OCI-M1 (cell line): ENCODE data around the gene ZBTB44.
"Not testable (repeated sequence)": the region's sequence is repeated elsewhere in the genome, so short reads cannot be mapped to it uniquely, and the experiment has no call there.

Experiments
- DNase-seq: peaks from one replicate; lab custom pipeline; 2025; lab: John Stamatoyannopoulos, UW

ZBTB44 gene

DNA sequence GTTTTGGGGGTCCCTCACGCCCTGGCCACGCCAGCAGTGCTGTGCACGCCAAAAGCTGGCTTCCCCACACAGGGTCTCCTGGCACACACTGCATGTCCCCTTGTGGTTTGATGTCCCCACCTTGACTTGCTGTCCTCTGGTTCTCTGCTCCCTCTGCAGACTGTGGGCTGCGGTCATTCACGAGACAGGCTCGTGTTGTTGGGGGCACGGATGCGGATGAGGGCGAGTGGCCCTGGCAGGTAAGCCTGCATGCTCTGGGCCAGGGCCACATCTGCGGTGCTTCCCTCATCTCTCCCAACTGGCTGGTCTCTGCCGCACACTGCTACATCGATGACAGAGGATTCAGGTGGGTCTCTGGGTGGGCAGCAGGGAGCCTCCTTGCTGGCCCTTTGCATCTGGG, 114.9 kb downstream of the ZBTB44 start:
- no peak for DNase-seq

DNA sequence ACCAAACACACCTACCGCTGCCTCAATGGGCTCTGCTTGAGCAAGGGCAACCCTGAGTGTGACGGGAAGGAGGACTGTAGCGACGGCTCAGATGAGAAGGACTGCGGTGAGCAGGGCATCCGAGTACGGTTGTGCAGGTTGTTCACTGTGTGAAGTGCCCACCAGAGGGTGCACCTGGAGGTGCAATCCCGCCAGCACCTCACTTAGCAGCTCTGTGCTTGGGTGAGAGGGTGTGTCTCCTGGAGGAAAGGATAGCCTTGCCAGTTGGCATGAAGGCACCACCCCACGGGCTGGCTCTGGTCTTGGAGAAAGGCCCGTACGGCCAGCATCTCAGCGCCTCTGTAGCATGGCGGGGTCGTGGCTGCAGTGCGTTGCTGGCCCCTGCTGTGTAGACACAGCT, 115.8 kb downstream of the ZBTB44 start:
- DNase-seq, result no peak

DNA sequence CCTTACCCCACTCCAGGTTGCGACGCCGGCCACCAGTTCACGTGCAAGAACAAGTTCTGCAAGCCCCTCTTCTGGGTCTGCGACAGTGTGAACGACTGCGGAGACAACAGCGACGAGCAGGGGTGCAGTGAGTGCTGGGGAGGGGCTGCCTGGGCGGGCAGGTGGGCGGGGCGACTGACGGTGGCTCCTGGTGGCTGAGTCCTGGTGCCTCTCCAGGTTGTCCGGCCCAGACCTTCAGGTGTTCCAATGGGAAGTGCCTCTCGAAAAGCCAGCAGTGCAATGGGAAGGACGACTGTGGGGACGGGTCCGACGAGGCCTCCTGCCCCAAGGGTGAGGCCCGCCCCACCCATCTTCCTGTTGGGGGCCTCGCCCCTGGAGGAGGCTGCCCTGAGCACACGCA, 116.4 kb downstream of the ZBTB44 start:
- no peak for DNase-seq

DNA sequence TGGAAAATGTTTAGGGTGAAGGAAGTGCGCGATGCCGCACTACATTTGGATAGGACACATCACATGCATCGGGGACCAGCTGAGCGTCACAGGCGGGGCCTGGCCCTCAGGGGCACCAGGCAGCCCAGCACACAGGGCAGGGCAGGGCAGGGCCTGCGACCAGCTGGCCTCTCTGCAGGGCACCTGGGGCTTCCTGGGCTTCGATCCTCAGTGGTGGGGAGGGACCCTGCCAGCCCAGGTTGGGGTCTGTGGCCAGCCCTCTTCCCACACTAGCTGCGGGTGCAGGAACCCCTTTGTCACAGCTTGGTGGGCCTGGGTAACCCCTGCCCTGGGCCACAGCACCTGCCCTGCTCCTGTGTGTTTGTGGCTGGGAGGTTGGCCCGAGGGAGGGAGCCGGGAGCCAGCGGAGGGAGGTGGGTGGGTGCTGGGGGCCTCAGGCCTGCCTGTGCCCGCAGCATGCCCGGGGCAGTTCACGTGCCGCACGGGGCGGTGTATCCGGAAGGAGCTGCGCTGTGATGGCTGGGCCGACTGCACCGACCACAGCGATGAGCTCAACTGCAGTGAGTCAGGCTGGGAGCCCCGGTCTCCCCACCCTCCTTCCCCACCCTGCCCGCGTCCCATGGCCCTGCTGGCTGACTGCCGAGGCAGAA, 117.2 kb downstream of the ZBTB44 start:
- no peak for DNase-seq

DNA sequence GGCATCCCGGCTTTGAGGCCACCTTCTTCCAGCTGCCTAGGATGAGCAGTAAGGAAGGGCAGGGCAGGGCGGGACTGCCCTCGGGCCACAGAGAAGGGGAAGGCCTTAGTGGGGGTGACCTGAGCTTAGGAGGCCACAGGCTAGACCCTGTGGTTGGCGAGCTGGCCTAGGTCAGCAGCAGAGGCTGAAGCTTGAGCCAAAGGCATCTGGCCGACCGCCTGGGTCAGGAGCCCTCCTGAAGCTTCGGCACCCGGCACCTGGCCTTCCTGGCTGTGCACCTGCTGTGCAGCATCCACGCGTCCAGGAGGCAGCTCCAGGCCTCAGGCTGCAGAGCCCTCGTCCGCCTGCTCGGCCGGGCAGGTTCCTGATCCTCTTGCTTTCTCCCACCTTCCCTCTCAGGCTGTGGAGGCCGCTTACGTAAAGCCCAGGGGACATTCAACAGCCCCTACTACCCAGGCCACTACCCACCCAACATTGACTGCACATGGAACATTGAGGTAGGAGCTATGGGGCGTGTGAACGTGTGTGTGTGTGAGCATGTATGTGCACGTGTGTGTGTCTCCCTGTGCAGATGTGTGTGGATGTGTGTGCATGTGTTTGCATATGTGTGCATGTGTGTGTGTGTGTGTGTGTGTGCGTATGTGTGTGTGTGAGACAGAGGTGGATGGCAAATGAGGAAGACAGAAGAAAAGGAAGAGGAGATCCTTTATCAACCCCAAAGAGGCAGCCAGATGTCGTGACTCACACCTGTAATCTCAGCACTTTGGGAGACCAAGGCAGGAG, 120.3 kb downstream of the ZBTB44 start:
- no peak for DNase-seq

DNA sequence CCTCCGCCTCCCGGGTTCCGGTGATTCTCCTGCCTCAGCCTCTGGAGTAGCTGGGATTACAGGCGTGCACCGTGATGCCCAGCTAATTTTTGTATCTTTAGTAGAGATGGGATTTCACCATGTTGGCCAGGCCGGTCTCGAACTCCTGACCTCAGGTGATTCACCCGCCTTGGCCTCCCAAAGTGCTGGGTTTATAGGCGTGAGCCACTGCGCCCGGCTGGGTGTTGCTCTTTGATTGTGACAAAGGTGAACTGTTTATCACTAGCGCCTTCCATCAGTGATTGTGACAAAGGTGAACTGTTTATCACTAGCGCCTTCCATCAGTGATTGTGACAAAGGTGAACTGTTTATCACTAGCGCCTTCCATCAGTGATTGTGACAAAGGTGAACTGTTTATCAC, 121.2 kb downstream of the ZBTB44 start:
- DNase-seq, result not testable (repeated sequence)

DNA sequence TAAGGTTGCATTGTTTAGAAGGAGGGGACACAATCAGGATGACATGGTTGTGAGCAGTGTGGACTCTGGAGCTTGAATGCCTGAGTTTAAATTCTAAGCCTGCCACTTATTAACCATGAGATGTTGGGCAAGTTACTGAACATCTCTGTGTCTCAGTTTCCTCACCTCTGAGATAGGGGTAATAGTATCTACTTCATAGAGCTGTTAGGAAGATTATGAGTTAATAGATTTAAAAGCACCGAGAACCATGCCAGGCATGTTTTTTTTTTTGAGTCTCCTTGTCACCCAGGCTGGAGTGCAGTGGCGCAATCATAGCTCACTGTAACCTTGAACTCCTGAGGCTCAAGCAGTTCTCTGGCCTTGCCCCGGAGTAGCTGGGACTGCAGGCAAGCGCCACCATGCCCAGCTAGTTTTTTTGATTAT, 121.9 kb downstream of the ZBTB44 start:
- DNase-seq, result no peak

DNA sequence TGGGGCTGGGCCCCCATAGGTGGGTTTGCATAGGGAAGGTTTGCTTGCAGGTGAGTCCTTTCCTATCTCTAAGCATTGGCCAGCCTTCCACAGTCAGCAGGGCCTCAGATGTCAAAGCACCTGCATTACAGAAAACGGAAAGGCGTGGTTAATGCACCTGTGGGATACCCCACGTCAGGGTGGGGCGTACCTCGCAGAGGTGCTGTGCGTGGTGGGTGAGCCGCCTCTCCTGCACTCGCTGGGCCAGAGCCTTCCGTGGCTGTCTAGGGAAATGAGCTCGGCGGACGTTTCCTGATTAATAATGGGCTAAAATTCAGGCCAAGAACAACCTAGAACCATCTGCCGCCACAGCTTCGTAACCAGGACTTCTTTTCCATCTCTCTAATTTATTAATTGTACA, 122.8 kb downstream of the ZBTB44 start:
- no peak for DNase-seq

DNA sequence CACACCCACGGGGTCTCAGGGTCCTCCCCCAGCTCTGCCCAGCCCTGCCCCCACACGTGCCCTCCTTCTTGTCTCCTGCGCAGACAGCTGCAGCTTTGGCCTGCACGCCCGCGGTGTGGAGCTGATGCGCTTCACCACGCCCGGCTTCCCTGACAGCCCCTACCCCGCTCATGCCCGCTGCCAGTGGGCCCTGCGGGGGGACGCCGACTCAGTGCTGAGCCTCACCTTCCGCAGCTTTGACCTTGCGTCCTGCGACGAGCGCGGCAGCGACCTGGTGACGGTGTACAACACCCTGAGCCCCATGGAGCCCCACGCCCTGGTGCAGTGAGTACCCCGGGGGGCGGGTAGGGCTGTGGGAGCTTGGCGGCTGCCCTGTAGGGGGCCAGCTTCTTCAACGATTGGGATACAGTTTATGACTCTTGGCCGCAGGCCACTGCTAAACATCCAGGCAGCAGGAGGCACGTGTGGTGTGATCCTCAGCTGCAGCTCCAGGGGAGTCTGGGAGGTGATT, 124.3 kb downstream of the ZBTB44 start:
- no peak for DNase-seq

DNA sequence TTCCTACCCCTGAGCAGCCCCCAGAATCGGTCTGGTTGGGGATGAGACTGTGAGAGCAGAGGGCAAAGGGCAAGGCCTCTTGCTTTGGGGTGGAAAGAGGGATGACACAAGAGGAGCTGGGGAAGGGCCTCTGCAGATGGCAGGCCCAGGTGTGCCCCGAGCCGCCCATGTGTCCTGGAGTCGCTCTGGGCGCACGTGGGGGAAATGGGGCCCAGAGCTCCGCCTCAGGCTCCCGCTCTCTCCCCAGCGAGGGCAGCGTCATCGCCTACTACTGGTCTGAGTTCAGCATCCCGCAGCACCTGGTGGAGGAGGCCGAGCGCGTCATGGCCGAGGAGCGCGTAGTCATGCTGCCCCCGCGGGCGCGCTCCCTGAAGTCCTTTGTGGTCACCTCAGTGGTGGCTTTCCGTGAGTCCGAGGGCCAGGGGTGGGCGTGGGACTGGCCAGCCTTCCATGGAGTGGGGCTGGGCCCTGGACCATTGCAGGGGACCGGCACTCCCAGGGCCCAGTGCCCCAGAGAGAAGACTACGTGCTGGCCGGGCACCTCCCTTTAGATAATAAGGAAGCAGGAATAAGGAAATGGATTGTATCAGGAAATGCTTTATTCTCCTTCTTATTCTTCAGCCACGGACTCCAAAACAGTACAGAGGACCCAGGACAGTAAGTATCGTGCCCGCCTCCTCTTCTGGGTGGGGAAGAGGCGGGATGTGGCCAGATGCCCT, 125.1 kb downstream of the ZBTB44 start:
- DNase-seq, result no peak

DNA sequence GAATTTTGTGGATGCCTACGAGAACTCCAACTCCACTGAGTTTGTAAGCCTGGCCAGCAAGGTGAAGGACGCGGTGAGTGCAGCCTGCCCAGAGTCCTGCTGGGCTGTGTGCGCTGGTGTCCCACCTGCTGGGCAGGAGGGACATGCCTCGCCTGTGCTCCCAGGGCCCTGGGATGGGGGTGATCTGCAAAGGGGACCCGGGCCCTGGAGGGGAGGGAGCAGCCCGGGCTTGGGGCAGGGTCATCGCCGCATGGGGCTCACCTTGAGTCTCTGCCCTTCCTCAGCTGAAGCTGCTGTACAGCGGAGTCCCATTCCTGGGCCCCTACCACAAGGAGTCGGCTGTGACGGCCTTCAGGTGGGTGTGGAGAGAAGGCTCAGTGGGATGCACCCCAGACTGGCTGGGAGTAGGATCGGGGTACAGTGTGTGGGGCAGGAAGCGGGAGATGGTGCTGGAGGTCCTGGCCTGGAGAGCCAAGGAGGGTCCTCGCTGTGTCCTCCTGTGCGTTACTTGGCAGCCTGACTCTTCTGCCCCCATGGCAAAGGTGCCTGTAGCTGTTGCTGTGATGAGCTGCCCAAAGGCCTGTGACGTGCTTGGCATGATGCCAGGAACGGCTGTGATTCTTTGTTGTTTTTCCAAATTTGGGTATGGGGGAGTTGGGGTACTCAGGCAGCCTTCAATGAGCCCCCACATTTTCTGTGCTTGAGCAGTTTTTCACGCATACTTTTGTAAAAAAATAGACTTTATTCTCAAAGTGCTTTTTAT, 126.0 kb downstream of the ZBTB44 start:
- DNase-seq, result no peak

DNA sequence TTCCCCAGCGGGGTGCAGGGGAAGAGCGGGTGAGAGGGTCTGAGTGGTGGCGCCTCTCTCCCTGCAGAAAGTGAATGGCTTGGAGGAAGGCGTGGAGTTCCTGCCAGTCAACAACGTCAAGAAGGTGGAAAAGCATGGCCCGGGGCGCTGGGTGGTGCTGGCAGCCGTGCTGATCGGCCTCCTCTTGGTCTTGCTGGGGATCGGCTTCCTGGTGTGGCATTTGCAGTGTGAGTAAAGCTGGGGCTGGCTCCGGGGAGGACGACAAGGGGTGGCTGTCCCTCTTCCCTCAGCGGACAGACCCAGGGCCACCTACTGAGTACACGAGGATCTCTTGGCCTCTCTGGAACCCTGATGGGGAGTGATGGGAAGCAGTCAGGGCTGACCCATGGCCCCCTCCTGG, 126.7 kb downstream of the ZBTB44 start:
- no peak for DNase-seq

DNA sequence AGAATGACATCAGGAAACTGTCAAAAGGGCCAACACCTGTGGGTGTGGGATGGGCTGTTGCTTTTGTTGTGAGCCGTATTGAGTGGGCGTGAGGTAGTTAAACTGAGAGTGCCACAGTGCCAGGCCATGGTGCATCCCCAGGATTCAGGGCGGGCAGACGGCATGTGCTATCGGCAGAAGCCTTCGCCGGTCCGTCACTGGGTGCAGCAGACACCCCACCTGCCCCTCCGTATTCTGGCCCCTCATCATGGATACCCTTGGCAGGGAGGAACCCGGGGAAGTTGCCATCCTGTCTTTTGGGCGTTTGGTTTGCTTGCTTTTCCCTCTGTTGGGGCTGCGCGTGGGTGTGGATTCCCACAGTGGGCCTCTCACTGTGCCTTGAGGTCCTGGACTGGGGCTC, 127.6 kb downstream of the ZBTB44 start:
- DNase-seq, result no peak

DNA sequence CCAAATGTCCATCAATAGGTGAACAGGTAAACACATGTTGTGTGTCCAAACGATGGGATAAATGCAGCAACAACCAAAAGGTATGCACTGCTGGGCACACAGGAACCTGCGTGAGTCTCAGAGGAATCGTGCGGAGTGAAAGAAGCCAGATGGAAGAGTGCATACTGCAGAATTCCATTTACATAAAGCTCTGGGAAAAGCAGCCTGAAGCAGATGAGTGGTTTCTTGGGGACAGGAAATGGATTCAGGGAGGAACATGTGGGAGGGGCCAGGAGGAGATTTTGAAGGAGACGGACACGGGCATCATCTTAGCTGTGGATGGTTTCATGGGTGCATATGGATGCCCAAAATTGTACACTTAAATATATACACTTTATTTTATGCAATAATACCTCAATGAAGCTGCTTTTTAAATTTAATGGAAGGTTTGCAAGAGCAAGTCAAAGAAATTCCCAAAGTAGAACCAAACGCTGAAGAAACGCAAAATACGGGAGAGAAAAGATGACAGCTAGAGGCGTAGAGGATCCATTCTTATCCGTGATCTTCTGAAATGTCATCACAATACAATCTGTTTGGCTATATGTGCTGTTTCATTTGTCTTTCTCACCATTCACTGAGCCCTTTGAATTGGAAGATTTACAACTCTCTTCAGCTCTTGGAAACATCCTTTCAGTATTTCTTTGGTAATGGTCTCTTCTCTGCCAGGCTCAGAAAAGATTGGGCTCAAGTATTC, 130.7 kb downstream of the ZBTB44 start:
- no peak for DNase-seq

DNA sequence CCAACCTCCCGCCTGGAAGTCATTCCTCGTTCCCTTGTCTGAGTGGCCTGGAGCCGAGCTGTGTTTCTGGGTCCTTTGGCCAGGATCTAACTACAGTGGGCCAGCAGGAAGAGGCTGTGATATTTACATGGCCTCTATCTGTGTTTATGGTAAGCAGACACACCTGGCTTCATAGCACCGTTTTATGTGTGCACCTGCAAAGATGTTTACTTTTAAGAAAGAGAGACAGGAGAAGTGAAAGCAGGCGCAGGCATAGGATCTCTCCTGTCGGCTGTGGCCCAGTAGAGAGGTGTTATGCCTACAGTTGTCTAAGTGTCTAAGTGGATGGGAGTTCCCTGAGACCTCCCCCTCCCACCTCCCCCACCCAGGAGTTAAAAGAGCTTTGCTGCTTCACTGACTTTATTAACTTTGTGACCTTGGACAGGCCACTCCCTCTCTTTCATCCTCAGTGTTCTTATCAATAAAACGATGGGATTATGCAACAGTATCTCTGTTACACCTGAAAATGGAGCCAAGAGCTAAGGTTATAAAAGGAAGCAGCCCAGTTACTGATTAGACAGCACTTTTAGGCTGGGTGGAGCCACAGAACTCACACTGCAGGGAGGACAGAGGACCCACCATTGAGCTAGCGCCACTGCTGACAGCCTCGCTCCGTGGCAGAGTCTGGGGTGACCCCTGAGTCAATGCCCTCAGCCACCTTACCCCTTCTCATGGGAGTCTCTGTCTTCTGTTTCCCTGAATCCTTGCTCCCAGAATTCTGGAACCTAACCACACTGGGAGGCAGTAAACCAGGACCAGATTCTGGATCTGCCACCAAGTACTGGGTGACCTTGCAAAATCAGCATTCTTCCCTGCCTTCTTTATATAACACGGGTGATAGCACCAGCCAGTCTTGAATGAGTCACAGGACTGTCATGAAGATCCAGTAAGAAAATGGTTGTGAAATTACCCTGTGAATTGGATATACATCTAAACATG, 133.1 kb downstream of the ZBTB44 start:
- DNase-seq, result peak; percentile 52

DNA sequence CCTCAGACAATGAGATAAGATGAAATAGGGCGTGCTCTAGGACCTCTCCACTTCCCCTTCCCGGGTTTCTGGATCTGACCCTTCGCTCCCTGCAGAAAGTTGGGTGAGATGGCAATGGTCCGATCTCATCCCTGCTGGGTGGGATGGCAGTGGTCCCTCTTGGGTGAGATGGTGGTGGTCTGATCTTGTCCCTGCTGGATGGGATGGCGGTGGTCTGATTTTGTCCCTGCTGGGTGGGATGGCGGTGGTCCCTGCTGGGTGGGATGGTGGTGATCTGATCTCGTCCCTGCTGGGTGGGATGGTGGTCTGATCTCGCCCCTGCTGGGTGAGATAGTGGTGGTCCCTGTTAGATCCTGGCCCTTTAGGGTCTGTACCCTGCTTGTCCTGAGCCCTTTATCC, 133.8 kb downstream of the ZBTB44 start:
- DNase-seq, result no peak

DNA sequence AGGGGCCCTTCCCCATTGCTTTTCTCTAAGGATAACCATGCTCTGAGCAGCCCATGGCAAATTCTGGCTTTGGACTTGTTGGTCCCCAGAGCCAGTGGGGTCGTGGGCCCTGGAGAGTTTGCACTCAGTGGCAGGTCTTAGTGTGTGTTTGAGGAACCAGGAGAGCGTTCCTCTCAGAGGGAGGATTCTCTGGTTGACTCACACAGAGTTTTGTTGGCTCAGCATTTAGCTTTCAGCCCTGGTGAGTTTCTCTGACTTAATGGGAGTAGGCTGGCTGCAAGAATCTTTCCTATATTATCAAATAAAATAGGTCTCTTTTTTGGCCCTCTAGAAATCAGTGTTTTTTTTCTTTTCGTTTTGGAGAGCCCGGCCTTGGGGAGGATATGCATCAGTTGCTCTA, 134.2 kb downstream of the ZBTB44 start:
- peak; percentile 24 for DNase-seq

DNA sequence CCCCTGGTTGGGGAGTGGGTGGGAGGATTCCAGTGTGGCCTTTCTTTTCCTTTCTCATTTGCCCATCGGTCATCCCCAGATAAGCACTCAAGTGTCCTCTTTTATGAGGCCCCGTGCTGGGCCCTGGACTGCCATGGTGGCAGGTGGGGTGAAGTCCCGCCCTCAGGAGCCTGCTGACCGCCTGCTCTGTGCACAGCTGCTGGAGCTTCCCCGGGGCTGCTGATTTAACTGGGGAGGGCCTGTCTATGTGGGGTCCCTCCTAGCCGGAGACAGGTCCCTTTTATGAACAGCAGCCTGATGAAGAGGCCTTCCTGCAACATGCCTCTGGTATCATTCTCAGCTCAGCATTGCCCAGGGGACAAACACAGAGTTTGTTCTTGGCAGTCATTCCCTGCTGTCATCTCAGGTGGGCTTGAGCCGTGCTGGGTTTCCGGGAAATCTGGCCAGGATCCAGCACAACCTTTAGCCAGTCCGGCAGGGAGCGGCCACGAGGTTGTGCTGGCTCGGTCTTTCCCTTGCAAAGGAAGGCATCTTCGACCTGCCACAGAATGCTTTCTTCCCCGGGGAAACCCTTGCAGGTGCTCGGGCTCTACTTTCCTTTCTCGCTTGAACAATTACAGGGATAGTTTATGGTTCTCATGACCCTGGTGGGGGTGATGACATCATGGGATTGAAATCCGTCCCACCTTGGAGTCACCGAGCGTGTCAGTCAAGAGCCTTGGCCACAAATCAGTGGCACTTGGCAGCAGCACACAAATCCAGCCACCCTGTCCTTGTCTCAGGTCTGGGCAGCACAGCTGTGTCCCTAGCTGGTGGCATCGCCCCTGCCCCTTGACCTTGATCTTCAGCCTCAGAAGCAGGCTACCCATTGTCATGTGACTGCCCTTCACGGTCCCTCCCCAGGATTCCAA, 135.1 kb downstream of the ZBTB44 start:
- DNase-seq, result no peak
